Hepatocyte (in vitro differentiated cells): ENCODE measurements around the gene APOLD1. TPM values are rescaled to one million over a fixed set of nuclear protein-coding genes. Genes with fewer than 3 reads are reported as not detected.

Experiments
- DNase-seq: peaks from one replicate; pipeline ENCODE4 v3.0.0-alpha.2; 2016; ENCODE audit warnings: low spot score
- H2AFZ ChIP-seq: fragments of 200-600 bp; sonication (generic); 2 replicates; pipeline ENCODE4 v1.6.0; 2016; ENCODE audit warnings: antibody characterized with exemption, mild to moderate bottlenecking
- H3K27ac ChIP-seq: fragments of 200-600 bp; sonication (generic); 2 replicates; pipeline ENCODE4 v1.5.1; 2016; ENCODE audit warnings: mild to moderate bottlenecking
- H3K27me3 ChIP-seq: fragments of 200-600 bp; sonication (generic); 2 replicates; pipeline ENCODE4 v1.6.1; 2016
- H3K36me3 ChIP-seq: fragments of 200-600 bp; sonication (generic); replicated peaks from 2 replicates; pipeline ENCODE4 v1.5.1; 2016; ENCODE audit warnings: low read depth; ENCODE audit not compliant: insufficient read depth
- H3K4me1 ChIP-seq: fragments of 200-600 bp; sonication (generic); 2 replicates; pipeline ENCODE4 v1.5.1; 2016; ENCODE audit warnings: mild to moderate bottlenecking, moderate library complexity; ENCODE audit not compliant: insufficient read depth
- H3K4me2 ChIP-seq: fragments of 200-600 bp; sonication (generic); 2 replicates; pipeline ENCODE4 v1.6.0; 2016
- H3K4me3 ChIP-seq: fragments of 200-600 bp; sonication (generic); 2 replicates; pipeline ENCODE4 v1.5.1; 2016; ENCODE audit warnings: mild to moderate bottlenecking
- H3K79me2 ChIP-seq: fragments of 200-600 bp; sonication (generic); 2 replicates; pipeline ENCODE4 v1.6.0; 2017; ENCODE audit warnings: mild to moderate bottlenecking
- H3K9me2 ChIP-seq: fragments of 200-600 bp; sonication (generic); replicated peaks from 2 replicates; pipeline ENCODE4 v1.6.0; 2017; ENCODE audit warnings: mild to moderate bottlenecking; ENCODE audit not compliant: insufficient read depth
- H3K9me3 ChIP-seq: fragments of 200-600 bp; sonication (generic); 2 replicates; pipeline ENCODE4 v1.5.1; 2016; ENCODE audit warnings: low read depth, mild to moderate bottlenecking
- H4K20me1 ChIP-seq: fragments of 200-600 bp; sonication (generic); 2 replicates; pipeline ENCODE4 v1.6.0; 2016; ENCODE audit warnings: mild to moderate bottlenecking; ENCODE audit not compliant: insufficient read depth, poor library complexity, severe bottlenecking
- CTCF ChIP-seq: fragments of 200-600 bp; sonication (generic); IDR thresholded peaks from 2 replicates; pipeline ENCODE4 v1.5.1; 2016; ENCODE audit warnings: antibody characterized with exemption, mild to moderate bottlenecking; ENCODE audit not compliant: poor library complexity
- EZH2 ChIP-seq: fragments of 200-600 bp; sonication (generic); IDR thresholded peaks from 2 replicates; pipeline ENCODE4 v1.6.1; 2016; ENCODE audit warnings: antibody characterized with exemption, mild to moderate bottlenecking, borderline replicate concordance
- EZH2phosphoT487 ChIP-seq: fragments of 200-600 bp; sonication (generic); IDR thresholded peaks from one replicate; pipeline ENCODE4 v1.6.1; 2018; ENCODE audit warnings: antibody characterized with exemption, mild to moderate bottlenecking, low read depth, moderate library complexity; ENCODE audit not compliant: unreplicated experiment, severe bottlenecking
- WGBS: methylation state at CpG from one replicate; pipeline ENCODE4 v1.1.6; 2016; ENCODE audit warnings: low lambda C conversion rate; ENCODE audit errors: missing lambda C conversion rate; 5-methylcytosine and 5-hydroxymethylcytosine counted together
- polyA plus RNA-seq: library from polyadenylated mRNA; unstranded; fragments of >200 nt; fragmentation: Nextera tagmentation; extraction: Ambion mirVana; gene quantifications from 2 replicates; pipeline ENCODE4 v1.2.1, GENCODE V29; 2016
- total RNA-seq: library from RNA; depleted of rRNA; stranded (reverse); fragments of >200 nt; gene quantifications from 2 replicates; pipeline ENCODE4 v1.2.3, GENCODE V29; 2014

Gene APOLD1
- total and polyA plus RNA-seq, 2 experiments from 2014 or later: 1.5 to 6.0 TPM

GRCh38 chr12:12770262-12770661, 15.2 kb upstream of the APOLD1 start:
- Histone ChIP-seq H3K79me2 (no peaks in the 10 kb centered on the region), H3K4me1 (no peaks in the 10 kb centered on the region), H3K4me3 (no peak overlapping the region), H3K27ac (no peak overlapping the region), H3K4me2 (no peak overlapping the region), H3K27me3 (no peaks in the 10 kb centered on the region), H3K36me3 (no peaks in the 10 kb centered on the region), H3K9me2 (no peaks in the 10 kb centered on the region), H4K20me1 (no peaks in the 10 kb centered on the region), H2AFZ (no peak overlapping the region), H3K9me3 (no peaks in the 10 kb centered on the region)
- no peak for DNase-seq
- TF ChIP-seq CTCF (no peak), EZH2phosphoT487 (no peak), EZH2 (no peak)
- 100% methylated on average over 6 of the region's 6 CpGs for WGBS

- no peak overlapping the region for H3K4me2 ChIP-seq
- no peaks in the 10 kb centered on the region for H3K79me2 ChIP-seq
- H4K20me1 ChIP-seq: no peaks in the 10 kb centered on the region
- peaks cover under 1% of the 10 kb centered on the region for H3K4me1 ChIP-seq
- no peak overlapping the region for H3K4me3 ChIP-seq
- 85% methylated on average over 3 of the region's 3 CpGs for WGBS
- TF ChIP-seq EZH2 (no peak), CTCF (no peak), EZH2phosphoT487 (no peak)
- H3K9me3 ChIP-seq: no peaks in the 10 kb centered on the region
- no peak overlapping the region for H2AFZ ChIP-seq
- DNase-seq: no peak
- H3K36me3 ChIP-seq: no peaks in the 10 kb centered on the region
- H3K27me3 ChIP-seq: no peaks in the 10 kb centered on the region
- H3K27ac ChIP-seq: no peak overlapping the region
- H3K9me2 ChIP-seq: no peaks in the 10 kb centered on the region
These were observed 10.7 kb upstream of the APOLD1 start for GRCh38 chr12:12774791-12775190.

GRCh38 chr12:12776261-12776660, 9.2 kb upstream of the APOLD1 start:
- Histone ChIP-seq H3K4me2 (no peak overlapping the region), H3K9me2 (no peaks in the 10 kb centered on the region), H3K9me3 (no peaks in the 10 kb centered on the region), H3K79me2 (no peaks in the 10 kb centered on the region), H2AFZ (no peak overlapping the region), H3K27ac (peak overlapping the region; percentile 13), H3K36me3 (no peaks in the 10 kb centered on the region), H3K4me3 (no peak overlapping the region), H4K20me1 (no peaks in the 10 kb centered on the region), H3K27me3 (no peaks in the 10 kb centered on the region), H3K4me1 (peaks cover 5% of the 10 kb centered on the region)
- DNase-seq: peak; percentile 62
- 47% methylated on average over 5 of the region's 5 CpGs for WGBS
- TF ChIP-seq CTCF (no peak), EZH2phosphoT487 (no peak)

- Histone ChIP-seq H3K9me3 (no peaks in the 10 kb centered on the region), H3K4me1 (peaks cover 5% of the 10 kb centered on the region), H3K27me3 (no peaks in the 10 kb centered on the region), H3K9me2 (no peaks in the 10 kb centered on the region), H3K36me3 (no peaks in the 10 kb centered on the region), H4K20me1 (no peaks in the 10 kb centered on the region), H3K4me2 (no peak overlapping the region), H3K4me3 (no peak overlapping the region), H3K79me2 (no peaks in the 10 kb centered on the region), H2AFZ (no peak overlapping the region), H3K27ac (no peak overlapping the region)
- DNase-seq: no peak
- TF ChIP-seq EZH2: no peak
- TF ChIP-seq CTCF: no peak
- 79% methylated on average over 3 of the region's 3 CpGs for WGBS
These were observed 8.4 kb upstream of the APOLD1 start for GRCh38 chr12:12777092-12777491.
